ENCODE results near the gene NUCKS1. TPM values are rescaled to one million over a fixed set of nuclear protein-coding genes. Genes with fewer than 3 reads are reported as not detected.

NUCKS1 gene
- polyA plus RNA-seq, 1 donor from 2014 or later: 134 TPM

DNA sequence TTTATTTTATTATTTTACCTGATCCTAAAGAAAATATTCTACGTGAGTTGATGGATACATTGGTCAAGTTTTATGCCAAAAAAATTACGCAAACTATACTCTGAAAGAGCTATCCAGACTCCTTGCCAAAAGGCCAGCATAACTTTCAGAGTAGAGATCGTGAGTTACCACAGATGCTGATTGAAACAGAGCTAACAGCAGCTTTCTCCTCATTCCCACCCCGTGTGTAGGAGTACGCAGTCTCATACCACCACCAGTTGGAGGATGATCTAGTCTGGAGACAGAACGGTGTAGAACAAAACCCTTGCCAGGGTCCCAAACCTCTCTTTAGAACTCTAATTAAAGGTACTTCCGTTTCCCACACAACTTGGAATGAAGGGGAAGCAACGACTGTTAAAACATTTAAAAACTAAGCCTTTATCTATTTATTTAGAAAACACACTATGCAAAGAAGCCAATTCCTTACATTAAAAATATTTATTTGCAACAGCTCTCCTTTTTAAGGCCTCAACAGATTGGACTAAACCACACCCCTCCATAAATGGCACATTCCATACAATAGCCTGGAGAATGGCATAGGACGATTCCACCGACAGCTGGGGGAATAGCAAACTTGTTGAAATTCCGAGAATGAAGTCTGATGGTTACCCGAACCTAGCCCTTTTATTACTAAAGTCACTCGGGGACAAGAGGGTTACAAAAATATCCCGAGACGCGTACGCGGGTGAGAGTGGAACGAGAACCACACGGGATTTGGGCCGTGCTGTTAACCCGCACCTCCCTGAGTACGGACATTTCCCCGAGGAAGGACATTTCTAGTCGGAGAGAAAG, 1.4 kb downstream of the NUCKS1 start:
- peak; percentile 11 for TF ChIP-seq MXI1 (conservative IDR thresholded peaks at IDR 0.05; ENCODE audit: poor library complexity, severe bottlenecking)
- no peak for TF ChIP-seq RAD21 (conservative IDR thresholded peaks at IDR 0.05)
- peak; percentile 7 for TF ChIP-seq POLR2AphosphoS5 (IDR thresholded peaks at IDR 0.05)
- H2AFZ ChIP-seq (ENCODE audit: low read depth, low read length): peak overlapping the region; percentile 10

GRCh38 chr1:205746757-205747412, 3.1 kb downstream of the NUCKS1 start:
- H4K20me1 ChIP-seq (ENCODE audit: insufficient read depth): peaks cover 23% of the 10 kb centered on the region

More for the DNA sequence above, 1.4 kb downstream of the NUCKS1 start:
- H3K27ac ChIP-seq (ENCODE audit: low read length): peak overlapping the region; percentile 89
- H3K9me3 ChIP-seq (ENCODE audit: low read length): no peaks in the 10 kb centered on the region
- H3K9ac ChIP-seq (ENCODE audit: low read length): peak overlapping the region; percentile 89
- peak overlapping the region; percentile 81 for H3K4me3 ChIP-seq (ENCODE audit: low read length)
- peak overlapping the region; percentile 66 for H3K4me2 ChIP-seq (ENCODE audit: low read length)
- peaks cover 52% of the 10 kb centered on the region for H3K79me2 ChIP-seq (replicated peaks; ENCODE audit: insufficient read depth, low read length)
- no peaks in the 10 kb centered on the region for H3K27me3 ChIP-seq (ENCODE audit: insufficient read depth, low read depth, low read length)
- H3F3A ChIP-seq (ENCODE audit: insufficient read depth, low read length, poor library complexity, severe bottlenecking): no peaks in the 10 kb centered on the region
- no peaks in the 10 kb centered on the region for H3K36me3 ChIP-seq (ENCODE audit: insufficient read depth, low read length)
- H3K9me2 ChIP-seq (ENCODE audit: insufficient read depth, low read length): no peaks in the 10 kb centered on the region
- peaks cover 23% of the 10 kb centered on the region for H4K20me1 ChIP-seq (ENCODE audit: insufficient read depth)

More at GRCh38 chr1:205746757-205747412, 3.1 kb downstream of the NUCKS1 start:
- H3K36me3 ChIP-seq (ENCODE audit: insufficient read depth, low read length): no peaks in the 10 kb centered on the region
- TF ChIP-seq SMC3 (conservative IDR thresholded peaks at IDR 0.05; ENCODE audit: poor library complexity): no peak
- no peak for TF ChIP-seq RAD21 (conservative IDR thresholded peaks at IDR 0.05)
- TF ChIP-seq, protein P1, sequence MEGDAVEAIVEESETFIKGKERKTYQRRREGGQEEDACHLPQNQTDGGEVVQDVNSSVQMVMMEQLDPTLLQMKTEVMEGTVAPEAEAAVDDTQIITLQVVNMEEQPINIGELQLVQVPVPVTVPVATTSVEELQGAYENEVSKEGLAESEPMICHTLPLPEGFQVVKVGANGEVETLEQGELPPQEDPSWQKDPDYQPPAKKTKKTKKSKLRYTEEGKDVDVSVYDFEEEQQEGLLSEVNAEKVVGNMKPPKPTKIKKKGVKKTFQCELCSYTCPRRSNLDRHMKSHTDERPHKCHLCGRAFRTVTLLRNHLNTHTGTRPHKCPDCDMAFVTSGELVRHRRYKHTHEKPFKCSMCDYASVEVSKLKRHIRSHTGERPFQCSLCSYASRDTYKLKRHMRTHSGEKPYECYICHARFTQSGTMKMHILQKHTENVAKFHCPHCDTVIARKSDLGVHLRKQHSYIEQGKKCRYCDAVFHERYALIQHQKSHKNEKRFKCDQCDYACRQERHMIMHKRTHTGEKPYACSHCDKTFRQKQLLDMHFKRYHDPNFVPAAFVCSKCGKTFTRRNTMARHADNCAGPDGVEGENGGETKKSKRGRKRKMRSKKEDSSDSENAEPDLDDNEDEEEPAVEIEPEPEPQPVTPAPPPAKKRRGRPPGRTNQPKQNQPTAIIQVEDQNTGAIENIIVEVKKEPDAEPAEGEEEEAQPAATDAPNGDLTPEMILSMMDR (IDR thresholded peaks at IDR 0.05; ENCODE audit: poor library complexity, severe bottlenecking): no peak
- no peak for TF ChIP-seq MXI1 (conservative IDR thresholded peaks at IDR 0.05; ENCODE audit: poor library complexity, severe bottlenecking)
- TF ChIP-seq EP300 (conservative IDR thresholded peaks at IDR 0.05; ENCODE audit: poor library complexity, severe bottlenecking): no peak
- no peak for TF ChIP-seq EZH2 (IDR thresholded peaks at IDR 0.05; ENCODE audit: borderline replicate concordance, insufficient read depth, low read length, poor library complexity, severe bottlenecking)
- no peak for TF ChIP-seq POLR2AphosphoS5 (IDR thresholded peaks at IDR 0.05)
- no peak for TF ChIP-seq TAF1 (IDR thresholded peaks at IDR 0.05; ENCODE audit: low read depth)
- TF ChIP-seq, protein P2, sequence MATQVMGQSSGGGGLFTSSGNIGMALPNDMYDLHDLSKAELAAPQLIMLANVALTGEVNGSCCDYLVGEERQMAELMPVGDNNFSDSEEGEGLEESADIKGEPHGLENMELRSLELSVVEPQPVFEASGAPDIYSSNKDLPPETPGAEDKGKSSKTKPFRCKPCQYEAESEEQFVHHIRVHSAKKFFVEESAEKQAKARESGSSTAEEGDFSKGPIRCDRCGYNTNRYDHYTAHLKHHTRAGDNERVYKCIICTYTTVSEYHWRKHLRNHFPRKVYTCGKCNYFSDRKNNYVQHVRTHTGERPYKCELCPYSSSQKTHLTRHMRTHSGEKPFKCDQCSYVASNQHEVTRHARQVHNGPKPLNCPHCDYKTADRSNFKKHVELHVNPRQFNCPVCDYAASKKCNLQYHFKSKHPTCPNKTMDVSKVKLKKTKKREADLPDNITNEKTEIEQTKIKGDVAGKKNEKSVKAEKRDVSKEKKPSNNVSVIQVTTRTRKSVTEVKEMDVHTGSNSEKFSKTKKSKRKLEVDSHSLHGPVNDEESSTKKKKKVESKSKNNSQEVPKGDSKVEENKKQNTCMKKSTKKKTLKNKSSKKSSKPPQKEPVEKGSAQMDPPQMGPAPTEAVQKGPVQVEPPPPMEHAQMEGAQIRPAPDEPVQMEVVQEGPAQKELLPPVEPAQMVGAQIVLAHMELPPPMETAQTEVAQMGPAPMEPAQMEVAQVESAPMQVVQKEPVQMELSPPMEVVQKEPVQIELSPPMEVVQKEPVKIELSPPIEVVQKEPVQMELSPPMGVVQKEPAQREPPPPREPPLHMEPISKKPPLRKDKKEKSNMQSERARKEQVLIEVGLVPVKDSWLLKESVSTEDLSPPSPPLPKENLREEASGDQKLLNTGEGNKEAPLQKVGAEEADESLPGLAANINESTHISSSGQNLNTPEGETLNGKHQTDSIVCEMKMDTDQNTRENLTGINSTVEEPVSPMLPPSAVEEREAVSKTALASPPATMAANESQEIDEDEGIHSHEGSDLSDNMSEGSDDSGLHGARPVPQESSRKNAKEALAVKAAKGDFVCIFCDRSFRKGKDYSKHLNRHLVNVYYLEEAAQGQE (IDR thresholded peaks at IDR 0.05; ENCODE audit: borderline replicate concordance): no peak
- H3K27ac ChIP-seq (ENCODE audit: low read length): no peak overlapping the region
- H3K9me2 ChIP-seq (ENCODE audit: insufficient read depth, low read length): no peaks in the 10 kb centered on the region
- H3K9me3 ChIP-seq (ENCODE audit: low read length): no peaks in the 10 kb centered on the region
- peak overlapping the region; percentile 66 for H3K4me2 ChIP-seq (ENCODE audit: low read length)
- H3K79me2 ChIP-seq (replicated peaks; ENCODE audit: insufficient read depth, low read length): peaks cover 66% of the 10 kb centered on the region
- no peaks in the 10 kb centered on the region for H3F3A ChIP-seq (ENCODE audit: insufficient read depth, low read length, poor library complexity, severe bottlenecking)
- H3K27me3 ChIP-seq (ENCODE audit: insufficient read depth, low read depth, low read length): no peaks in the 10 kb centered on the region
- H3K4me3 ChIP-seq (ENCODE audit: low read length): peak overlapping the region; percentile 81
- H2AFZ ChIP-seq (ENCODE audit: low read depth, low read length): no peak overlapping the region
- H3K9ac ChIP-seq (ENCODE audit: low read length): no peak overlapping the region

Measured in neural cell (in vitro differentiated cells).